HCT116 (cell line): ENCODE data around the gene OSER1.

Source experiments
- CTCF ChIP-seq, 3 experiments: fragments of 200-600 bp in 1 of 3; sonication (generic) in 1 of 3; IDR thresholded peaks in 2 of 3; conservative IDR thresholded peaks in 1 of 3; 2 replicates each; pipeline ENCODE4 v1.5.1; 2012 to 2017; ENCODE audit warnings: low read depth in 2 of 3, low read length in 2 of 3, antibody characterized with exemption in 1 of 3, borderline replicate concordance in 1 of 3, control low read depth in 1 of 3, mild to moderate bottlenecking in 1 of 3, mixed read lengths in 1 of 3, mixed run types in 1 of 3, moderate library complexity in 1 of 3; ENCODE audit not compliant: insufficient read depth in 1 of 3
- ELF1 ChIP-seq: IDR thresholded peaks from 2 replicates; pipeline ENCODE4 v1.6.1; 2012; ENCODE audit warnings: low read depth, borderline replicate concordance
- EZH2 ChIP-seq: fragments of 200-600 bp; sonication (generic); IDR thresholded peaks from 2 replicates; pipeline ENCODE4 v1.6.1; 2017; ENCODE audit warnings: antibody characterized with exemption, mixed run types
- JUND ChIP-seq: IDR thresholded peaks from 2 replicates; pipeline ENCODE4 v1.6.1; 2012
- MAX ChIP-seq: IDR thresholded peaks from 2 replicates; pipeline ENCODE4 v1.6.1; 2012
- POLR2A ChIP-seq: IDR thresholded peaks from 2 replicates; pipeline ENCODE4 v1.7.0; 2011; ENCODE audit warnings: borderline replicate concordance; ENCODE audit not compliant: insufficient read depth, insufficient read length; ENCODE audit errors: extremely low read depth
- POLR2AphosphoS5 ChIP-seq: IDR thresholded peaks from 2 replicates; pipeline ENCODE4 v1.6.1; 2011; ENCODE audit warnings: mild to moderate bottlenecking, low read depth, low read length, moderate library complexity
- RAD21 ChIP-seq: IDR thresholded peaks from 2 replicates; pipeline ENCODE4 v1.6.1; 2012; ENCODE audit warnings: low read depth, mild to moderate bottlenecking
- SP1 ChIP-seq: IDR thresholded peaks from 2 replicates; pipeline ENCODE4 v1.6.1; 2012; ENCODE audit warnings: low read depth
- SRF ChIP-seq: IDR thresholded peaks from 2 replicates; pipeline ENCODE4 v1.6.1; 2012; ENCODE audit warnings: low read depth
- TF ChIP-seq, protein P1 (sequence below): IDR thresholded peaks from 2 replicates; pipeline ENCODE4 v1.6.1; 2011; ENCODE audit warnings: mild to moderate bottlenecking, low read length, moderate library complexity; ENCODE audit not compliant: insufficient replicate concordance; ENCODE audit errors: extremely low read depth

DNA sequence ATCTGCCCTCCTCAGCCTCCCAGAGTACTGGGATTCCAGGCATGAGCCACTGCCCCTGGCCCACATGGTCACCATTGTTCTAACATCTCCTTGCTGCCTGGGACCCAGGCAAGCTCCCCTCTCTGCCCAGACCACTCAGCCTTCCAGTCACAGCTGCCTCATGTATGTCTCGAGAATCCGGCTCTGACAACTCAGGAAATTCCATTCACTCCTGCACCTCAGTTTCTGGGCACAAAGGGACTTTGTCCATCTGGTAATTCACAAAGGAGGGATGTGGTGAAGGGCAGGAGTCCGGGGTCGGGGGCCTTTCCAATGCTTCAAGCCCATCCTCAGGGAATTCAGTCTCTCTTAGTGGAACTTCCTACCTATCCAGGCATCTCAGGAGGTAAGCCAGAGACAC lies 64.3 kb downstream of the OSER1 start:
- no peak for TF ChIP-seq CTCF (IDR thresholded peaks at IDR 0.05 in 2 of 3, conservative IDR thresholded peaks at IDR 0.05 in 1 of 3; ENCODE audit: borderline replicate concordance in 1 of 3, insufficient read depth in 1 of 3, low read depth in 2 of 3, low read length in 2 of 3)
- no peak for TF ChIP-seq MAX
- no peak for TF ChIP-seq SRF
- TF ChIP-seq EZH2: no peak
- no peak for TF ChIP-seq JUND
- TF ChIP-seq ELF1: no peak
- TF ChIP-seq POLR2A: no peak
- TF ChIP-seq POLR2AphosphoS5: no peak
- TF ChIP-seq SP1: no peak
- no peak for TF ChIP-seq RAD21
- TF ChIP-seq, protein P1, sequence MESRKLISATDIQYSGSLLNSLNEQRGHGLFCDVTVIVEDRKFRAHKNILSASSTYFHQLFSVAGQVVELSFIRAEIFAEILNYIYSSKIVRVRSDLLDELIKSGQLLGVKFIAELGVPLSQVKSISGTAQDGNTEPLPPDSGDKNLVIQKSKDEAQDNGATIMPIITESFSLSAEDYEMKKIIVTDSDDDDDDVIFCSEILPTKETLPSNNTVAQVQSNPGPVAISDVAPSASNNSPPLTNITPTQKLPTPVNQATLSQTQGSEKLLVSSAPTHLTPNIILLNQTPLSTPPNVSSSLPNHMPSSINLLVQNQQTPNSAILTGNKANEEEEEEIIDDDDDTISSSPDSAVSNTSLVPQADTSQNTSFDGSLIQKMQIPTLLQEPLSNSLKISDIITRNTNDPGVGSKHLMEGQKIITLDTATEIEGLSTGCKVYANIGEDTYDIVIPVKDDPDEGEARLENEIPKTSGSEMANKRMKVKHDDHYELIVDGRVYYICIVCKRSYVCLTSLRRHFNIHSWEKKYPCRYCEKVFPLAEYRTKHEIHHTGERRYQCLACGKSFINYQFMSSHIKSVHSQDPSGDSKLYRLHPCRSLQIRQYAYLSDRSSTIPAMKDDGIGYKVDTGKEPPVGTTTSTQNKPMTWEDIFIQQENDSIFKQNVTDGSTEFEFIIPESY: no peak
